ENCODE data around the gene GDPD2. TPM values are rescaled to one million over a fixed set of nuclear protein-coding genes. Genes with fewer than 3 reads are reported as not detected.

Gene GDPD2
- total RNA-seq, 1 donor from 2014 or later, result not detected

DNA sequence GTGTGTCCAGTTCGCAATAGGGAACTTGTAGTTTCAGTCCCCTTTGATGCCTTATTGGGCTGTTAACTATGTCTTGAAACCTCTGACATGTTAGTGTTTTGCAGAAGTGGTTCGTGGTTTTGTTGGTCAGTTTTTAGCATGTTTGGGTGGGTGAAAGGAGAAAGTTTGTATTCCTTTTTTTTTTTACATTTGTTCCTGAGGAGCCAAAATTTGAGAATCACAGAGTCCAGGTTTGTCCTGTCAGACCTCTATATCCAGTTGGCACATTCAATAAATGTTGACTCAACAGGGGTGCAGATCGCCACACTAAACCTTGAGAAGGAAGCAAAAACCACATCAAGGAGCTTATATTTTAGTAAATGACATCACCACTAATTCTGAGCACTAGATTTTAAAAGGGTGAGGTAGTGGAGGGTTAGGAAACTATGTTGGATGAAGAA lies 47.8 kb downstream of the GDPD2 start:
- DNase-seq (ENCODE audit: low spot score), result no peak
- no peak for ATAC-seq

DNA sequence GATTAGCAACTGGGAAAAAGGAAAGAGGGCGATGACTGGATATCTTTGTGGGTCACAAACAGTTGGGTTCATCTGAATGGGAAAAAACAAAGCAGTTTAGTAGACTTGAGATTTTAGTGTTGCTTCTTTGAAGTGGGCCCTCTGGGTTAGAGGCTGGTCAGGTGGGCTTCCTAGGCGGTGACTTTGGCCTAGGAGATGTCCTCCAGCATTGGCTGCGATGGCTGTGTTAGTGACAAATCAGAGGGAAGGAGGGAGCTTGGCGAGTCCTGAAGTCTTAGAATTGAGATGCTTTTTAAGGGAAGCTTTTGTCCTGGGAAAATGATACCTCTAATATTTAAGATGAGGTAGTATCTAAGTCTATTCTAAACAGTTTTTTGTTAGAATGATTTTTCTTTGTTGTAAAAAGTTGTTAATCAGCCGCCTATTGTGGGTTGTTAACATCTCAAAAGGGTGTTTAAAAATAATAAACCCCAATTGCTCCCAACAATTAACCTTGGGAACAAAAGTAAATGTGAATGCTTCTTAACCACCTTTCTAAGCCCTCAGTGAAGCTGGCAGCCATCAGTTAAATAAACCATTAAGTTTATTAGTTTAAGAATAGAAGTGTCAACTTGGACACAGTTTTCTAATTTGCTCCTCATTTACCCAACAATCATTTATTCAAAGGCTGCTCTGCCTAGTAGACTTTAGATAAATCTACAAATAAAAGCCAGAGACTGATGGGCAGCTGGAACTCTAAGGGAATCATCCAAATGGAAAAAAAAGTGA lies 53.2 kb downstream of the GDPD2 start:
- ATAC-seq (no peak), DNase-seq (ENCODE audit: low spot score) (no peak)

DNA sequence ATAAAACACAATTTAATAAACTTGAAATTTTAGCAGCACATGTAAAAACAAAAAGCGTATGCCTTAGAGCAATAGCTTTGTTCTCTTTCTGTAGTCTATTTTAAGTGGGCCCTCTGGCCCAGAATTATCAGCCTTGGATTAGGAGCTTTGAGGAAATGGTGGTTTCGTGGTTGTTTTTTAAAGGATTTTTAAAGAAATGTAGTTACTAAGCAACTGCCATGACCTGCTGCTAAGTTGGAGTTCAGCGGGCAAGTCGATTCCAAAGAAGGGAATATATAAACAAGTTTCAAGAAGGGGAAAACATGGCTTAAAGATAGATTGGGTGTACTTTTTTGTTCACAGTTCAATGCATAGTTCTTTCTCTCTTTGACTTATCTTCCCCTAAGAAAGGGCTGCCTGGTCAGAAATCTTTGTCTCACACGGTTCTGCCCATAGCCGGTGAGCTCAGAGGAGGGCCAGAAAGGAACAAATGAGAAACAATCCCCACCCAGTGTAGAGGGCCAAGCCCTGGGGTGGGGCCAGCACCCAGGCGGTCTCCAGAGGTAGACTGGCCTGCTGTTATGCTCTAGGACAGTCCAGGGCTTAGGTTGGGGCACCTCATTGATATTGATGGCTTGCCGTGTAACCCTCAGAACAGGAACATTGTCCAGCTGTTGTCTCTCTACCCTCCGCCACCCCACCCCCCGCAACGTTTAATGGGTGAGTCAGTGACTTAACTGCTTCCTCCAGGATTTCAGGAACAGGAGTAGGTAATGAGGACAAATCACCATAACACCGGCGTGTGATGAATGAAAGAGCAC lies 54.0 kb downstream of the GDPD2 start:
- ATAC-seq (no peak), DNase-seq (ENCODE audit: low spot score) (no peak)

DNA sequence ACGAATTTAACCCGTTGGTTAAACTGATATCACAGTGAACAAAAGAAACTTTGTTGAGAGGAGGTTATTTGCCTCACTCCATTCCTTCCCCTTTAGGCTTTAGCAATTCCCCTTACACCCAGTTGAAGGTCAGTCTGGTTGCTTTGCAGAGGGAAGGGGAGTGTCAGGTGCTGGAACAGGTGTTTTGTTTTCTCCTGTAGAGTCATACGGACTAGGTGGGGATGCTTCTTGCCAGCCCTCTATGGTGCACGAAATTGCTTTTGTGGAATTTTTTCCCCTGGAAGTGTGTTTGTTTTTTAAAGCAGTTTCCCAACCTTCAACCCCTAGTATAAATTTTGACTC lies 54.6 kb downstream of the GDPD2 start:
- no peak for ATAC-seq
- DNase-seq (ENCODE audit: low spot score), result no peak

GRCh38 chrX:70478526-70479245 lies 55.6 kb downstream of the GDPD2 start:
- DNase-seq (ENCODE audit: low spot score), result no peak
- no peak for ATAC-seq

- DNase-seq (ENCODE audit: low spot score) (no peak), ATAC-seq (no peak)
Observed at GRCh38 chrX:70479247-70479921, 56.3 kb downstream of the GDPD2 start.

DNA sequence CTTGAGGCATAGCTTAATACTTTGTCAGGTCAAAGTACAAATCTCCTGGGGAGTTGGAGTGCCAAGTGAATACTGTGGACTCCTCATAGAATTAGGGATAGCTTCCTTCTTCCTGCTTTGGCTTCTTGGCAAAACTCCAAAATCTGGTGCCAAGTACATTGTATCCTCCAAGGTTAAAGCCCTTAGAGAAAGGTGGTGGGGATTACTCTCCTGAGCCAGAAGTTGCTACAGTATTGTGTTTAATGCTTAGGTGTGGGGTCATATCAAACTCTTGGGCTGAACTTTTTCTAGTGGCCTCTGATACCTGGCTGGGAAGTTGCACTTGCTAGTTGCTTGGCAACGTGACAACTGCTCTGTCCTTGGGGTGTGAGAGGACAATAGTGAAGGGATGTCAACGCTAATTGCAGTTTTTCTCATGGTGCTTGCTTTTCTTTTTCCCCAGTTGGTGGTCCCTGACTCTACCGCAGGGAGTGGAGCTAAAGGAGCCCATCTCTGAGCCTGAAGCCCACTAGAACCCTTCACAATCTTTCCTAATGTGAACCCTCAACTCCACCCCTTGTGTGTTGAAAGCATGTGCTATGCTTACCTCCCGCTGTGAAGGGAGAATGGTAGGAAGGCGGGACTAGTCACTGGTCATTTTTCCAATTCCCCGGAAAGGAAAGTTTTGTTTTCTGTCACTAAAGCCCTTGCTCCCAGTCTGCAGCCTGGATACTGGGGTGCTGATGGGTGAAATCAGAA lies 57.0 kb downstream of the GDPD2 start:
- DNase-seq (ENCODE audit: low spot score), result no peak
- no peak for ATAC-seq

- no peak for ATAC-seq
- DNase-seq (ENCODE audit: low spot score), result no peak
Observed at GRCh38 chrX:70480660-70481018, 57.5 kb downstream of the GDPD2 start.

DNA sequence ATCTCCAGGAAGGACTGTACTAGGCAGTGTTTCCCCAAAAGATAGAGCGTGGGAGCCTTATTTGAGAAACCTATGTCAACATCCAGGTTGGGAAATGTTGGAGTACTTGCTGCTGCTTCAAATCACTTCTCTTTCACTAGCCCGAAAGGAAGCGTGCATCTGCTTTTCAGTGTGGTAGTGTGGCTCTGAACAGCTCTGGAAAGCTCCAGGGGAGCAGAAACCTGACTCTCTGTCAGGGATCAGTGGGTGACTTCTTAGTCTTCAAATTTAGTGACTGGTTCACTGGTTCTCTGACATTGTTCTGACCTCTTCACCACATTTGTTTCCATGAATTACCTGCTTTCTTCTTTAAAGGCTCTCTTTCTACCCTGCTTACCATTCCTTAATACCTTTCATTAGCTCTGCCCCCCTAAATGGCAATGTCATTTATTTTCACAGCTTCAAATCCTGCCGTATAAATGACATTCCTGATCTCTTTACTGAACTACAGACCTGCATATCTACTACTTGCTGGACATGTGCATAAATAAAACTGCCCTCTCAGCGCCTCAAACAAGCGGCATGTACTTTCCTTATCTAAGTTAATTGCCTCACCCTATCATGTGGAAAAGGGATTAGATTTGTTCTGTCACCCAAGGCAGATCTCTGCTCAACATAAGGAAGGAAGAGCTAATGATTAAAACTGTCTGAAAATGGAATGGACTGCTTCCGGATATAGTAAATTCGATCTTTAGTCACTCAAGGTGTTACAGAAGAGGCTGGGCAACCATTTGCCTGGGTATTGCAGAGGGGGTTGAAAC lies 58.6 kb downstream of the GDPD2 start:
- DNase-seq (ENCODE audit: low spot score), result no peak
- ATAC-seq, result no peak

GRCh38 chrX:70482300-70482699 lies 59.2 kb downstream of the GDPD2 start:
- ATAC-seq (no peak), DNase-seq (ENCODE audit: low spot score) (no peak)

Other genes with a start within 250 kb of the GDPD2 start
- not detected for gene DGAT2L6, start 245.8 kb upstream of the GDPD2 start, total RNA-seq
- gene AWAT1, start 188.7 kb upstream of the GDPD2 start, total RNA-seq, result not detected
- gene P2RY4, start 163.1 kb upstream of the GDPD2 start, total RNA-seq, result 0.18 TPM
- not detected for gene ARR3, start 155.0 kb upstream of the GDPD2 start, total RNA-seq
- not detected for gene RAB41, start 141.1 kb upstream of the GDPD2 start, total RNA-seq
- 10.7 TPM for gene PDZD11, start 133.4 kb upstream of the GDPD2 start, total RNA-seq
- 0.15 TPM for gene KIF4A, start 133.2 kb upstream of the GDPD2 start, total RNA-seq
- gene DLG3, start 21.5 kb downstream of the GDPD2 start, total RNA-seq, result 1.6 TPM